Activated naive CD4-positive, alpha-beta T cell treated with anti-CD3 and anti-CD28 coated beads, Interleukin-2, amount 50 U/mL, for 24 hours (primary cell): Measurements from ENCODE around the gene DNAJC5.

Source experiments
- H3K27ac Mint-ChIP-seq: one replicate; pipeline ENCODE4 v1.8.0; 2021; ENCODE audit warnings: mild to moderate bottlenecking, mixed read lengths
- H3K27me3 Mint-ChIP-seq: one replicate; pipeline ENCODE4 v1.8.0; 2021; ENCODE audit warnings: mixed read lengths
- H3K36me3 Mint-ChIP-seq: one replicate; pipeline ENCODE4 v1.8.0; 2021; ENCODE audit warnings: mixed read lengths
- H3K4me1 Mint-ChIP-seq: one replicate; pipeline ENCODE4 v1.8.0; 2021; ENCODE audit warnings: mixed read lengths
- H3K4me3 Mint-ChIP-seq: one replicate; pipeline ENCODE4 v1.8.0; 2021; ENCODE audit warnings: mild to moderate bottlenecking, mixed read lengths
- H3K9me3 Mint-ChIP-seq: one replicate; pipeline ENCODE4 v1.8.0; 2021; ENCODE audit warnings: mixed read lengths

Gene DNAJC5

DNA sequence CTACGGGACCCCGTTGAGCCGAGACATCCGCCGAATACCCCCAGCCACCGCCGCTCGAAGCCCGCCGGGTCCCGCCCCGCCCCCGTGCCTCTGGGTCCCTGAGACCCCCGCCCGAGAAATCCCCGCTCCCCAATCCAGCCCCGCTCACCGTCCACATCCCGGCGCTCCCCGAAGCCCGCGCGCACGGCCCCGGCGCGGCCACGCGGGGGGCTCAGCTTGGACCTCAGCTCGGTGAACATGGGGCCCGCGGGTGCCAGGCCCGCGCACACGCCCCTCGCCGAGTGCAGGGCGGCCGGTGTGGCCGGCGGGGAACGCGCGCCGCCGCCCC is 84.3 kb downstream of the DNAJC5 start:
- no peak overlapping the region for H3K27ac Mint-ChIP-seq

DNA sequence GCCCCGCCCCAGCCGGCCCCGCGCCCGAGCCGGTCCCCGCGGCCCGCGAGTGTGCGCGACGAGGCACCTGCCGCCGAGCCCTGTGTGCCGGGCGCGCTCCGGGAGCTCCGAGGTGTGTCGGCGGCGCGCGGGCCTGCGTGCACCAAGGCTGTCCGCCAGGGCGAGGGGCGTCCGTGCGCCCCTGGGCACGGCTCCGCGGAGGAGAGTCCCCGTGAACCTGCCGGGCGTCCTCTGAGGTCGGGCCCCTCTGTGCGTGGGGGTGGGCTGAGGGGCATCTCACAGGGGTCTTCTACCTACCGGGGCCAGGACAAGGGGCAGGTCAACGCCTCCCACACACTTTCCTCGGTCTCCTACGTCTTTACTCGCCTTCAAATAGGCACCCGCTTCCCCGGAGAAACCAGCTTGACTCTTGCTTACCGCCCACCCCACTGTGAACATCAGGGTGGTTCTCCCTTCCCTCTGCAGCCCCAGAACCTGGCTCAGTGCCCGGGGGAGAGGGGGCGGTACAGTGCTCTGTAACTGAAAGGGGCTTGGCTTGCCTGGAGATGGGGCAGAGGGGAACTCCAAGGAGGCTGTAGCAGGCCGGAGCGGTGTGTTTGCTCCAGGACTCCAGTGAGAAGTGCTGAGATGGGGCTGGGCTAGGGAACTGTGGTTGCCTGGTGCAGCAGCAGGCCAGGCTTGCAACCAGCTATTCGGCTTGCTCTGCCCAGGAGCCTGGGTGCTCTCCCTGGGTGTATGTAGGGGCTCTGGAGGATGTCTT is 84.8 kb downstream of the DNAJC5 start, which contains the start of gene SAMD10:
Gene SAMD10, minus strand, starts transcription at position 86 of the 760 bp plus-strand sequence. CDS start 175 bp downstream, outside the sequence.
- Mint-ChIP-seq H3K27me3 (no peaks in the 10 kb centered on the region), H3K9me3 (no peaks in the 10 kb centered on the region), H3K36me3 (peaks cover 16% of the 10 kb centered on the region), H3K4me1 (peaks cover 70% of the 10 kb centered on the region), H3K27ac (peak within 1 kb of the TSS; percentile 98), H3K4me3 (peak within 1 kb of the TSS; percentile 98)

More for the DNA sequence above, 84.3 kb downstream of the DNAJC5 start:
- Mint-ChIP-seq H3K9me3 (no peaks in the 10 kb centered on the region), H3K4me3 (peak overlapping the region; percentile 84), H3K27me3 (no peaks in the 10 kb centered on the region), H3K36me3 (peaks cover 13% of the 10 kb centered on the region), H3K4me1 (peaks cover 68% of the 10 kb centered on the region)

DNA sequence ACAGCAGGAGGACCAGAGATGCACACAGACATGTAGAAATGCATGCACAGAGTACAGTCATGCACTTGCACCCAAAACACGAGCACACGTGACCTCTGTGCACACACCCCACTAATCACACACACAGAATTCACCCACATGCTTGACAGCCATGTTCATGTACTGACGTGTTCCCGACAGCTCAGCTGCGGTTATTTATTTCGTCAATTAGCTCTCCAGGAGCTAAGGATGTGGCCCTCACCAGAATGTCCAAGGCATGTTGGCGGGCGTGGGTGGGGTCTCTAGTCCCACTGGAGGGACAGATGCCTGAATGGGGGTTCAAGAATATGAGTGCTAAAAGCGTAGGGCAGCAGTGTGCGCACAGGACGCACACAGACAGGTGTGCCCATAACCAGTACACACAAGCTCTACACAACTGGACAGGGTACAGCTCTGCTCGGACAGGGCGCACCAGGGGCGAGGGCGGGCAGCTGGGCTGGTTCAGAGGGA is 85.4 kb downstream of the DNAJC5 start:
- peak overlapping the region; percentile 98 for H3K27ac Mint-ChIP-seq
- peaks cover 16% of the 10 kb centered on the region for H3K36me3 Mint-ChIP-seq
- peak overlapping the region; percentile 98 for H3K4me3 Mint-ChIP-seq
- H3K4me1 Mint-ChIP-seq, result peaks cover 70% of the 10 kb centered on the region
- no peaks in the 10 kb centered on the region for H3K27me3 Mint-ChIP-seq
- H3K9me3 Mint-ChIP-seq, result no peaks in the 10 kb centered on the region

- no peaks in the 10 kb centered on the region for H3K9me3 Mint-ChIP-seq
- peaks cover 19% of the 10 kb centered on the region for H3K36me3 Mint-ChIP-seq
- peak within 1 kb of the TSS; percentile 98 for H3K4me3 Mint-ChIP-seq
- no peaks in the 10 kb centered on the region for H3K27me3 Mint-ChIP-seq
- peak within 1 kb of the TSS; percentile 98 for H3K27ac Mint-ChIP-seq
- H3K4me1 Mint-ChIP-seq, result peaks cover 67% of the 10 kb centered on the region
Observed at GRCh38 chr20:63980806-63981728, 86.1 kb downstream of the DNAJC5 start, which contains the start of gene PRPF6. Gene PRPF6, plus strand, starts transcription at chr20:63981132. Its CDS starts 114 bp downstream, at chr20:63981246.

GRCh38 chr20:63982937-63983336 is 88.0 kb downstream of the DNAJC5 start:
- Mint-ChIP-seq H3K4me3 (peak overlapping the region; percentile 70), H3K36me3 (peaks cover 19% of the 10 kb centered on the region), H3K27me3 (no peaks in the 10 kb centered on the region), H3K27ac (peak overlapping the region; percentile 18), H3K4me1 (peaks cover 48% of the 10 kb centered on the region), H3K9me3 (no peaks in the 10 kb centered on the region)
